H1 (cell line): ENCODE measurements around the gene SEPTIN5. TPM values are rescaled to one million over a fixed set of nuclear protein-coding genes. Genes with fewer than 3 reads are reported as not detected.

Experiments
- CTCF ChIA-PET: fragments of 300-600 bp; sonication (Branson Sonifier 250); formaldehyde crosslinking; loops from one replicate; lab custom pipeline; 2021; ENCODE audit not compliant: partially characterized antibody; lab: Charles Lee
- POLR2A ChIA-PET: fragments of 300-600 bp; sonication (Branson Sonifier 250); formaldehyde crosslinking; loops from one replicate; lab custom pipeline; 2021; ENCODE audit warnings: inconsistent platforms; ENCODE audit not compliant: partially characterized antibody; lab: Charles Lee
- DNase-seq, 2 experiments: peaks; one replicate each; pipeline versions ENCODE4 v3.0.0 to v3.0.0-alpha.2; 2010 to 2022; ENCODE audit warnings: low spot score in 2 of 2, low read depth in 1 of 2, mixed read lengths in 1 of 2
- FAIRE-seq: peaks from 2 replicates; lab custom pipeline; 2011; peaks lifted over from hg19 to GRCh38; lab: Jason Lieb, UNC
- H2AFZ ChIP-seq: 2 replicates; pipeline ENCODE4 v1.8.1; 2012; ENCODE audit warnings: low read length, inconsistent platforms
- H2AK5ac ChIP-seq: 2 replicates; pipeline ENCODE4 v1.6.1; 2013; ENCODE audit warnings: low read depth, low read length
- H2BK120ac ChIP-seq: replicated peaks from 2 replicates; pipeline ENCODE3; 2013; ENCODE audit warnings: low read depth, low read length, inconsistent platforms
- H2BK12ac ChIP-seq: 2 replicates; pipeline ENCODE4 v1.6.1; 2013; ENCODE audit warnings: low read depth, low read length
- H2BK15ac ChIP-seq: 2 replicates; pipeline ENCODE4 v1.6.1; 2013; ENCODE audit warnings: low read length
- H2BK20ac ChIP-seq: 2 replicates; pipeline ENCODE4 v1.6.1; 2013; ENCODE audit warnings: low read length
- H2BK5ac ChIP-seq: 2 replicates; pipeline ENCODE4 v1.6.1; 2013; ENCODE audit warnings: low read depth, low read length
- H3K14ac ChIP-seq: 2 replicates; pipeline ENCODE4 v1.6.1; 2013; ENCODE audit warnings: inconsistent platforms; ENCODE audit not compliant: insufficient read length
- H3K18ac ChIP-seq: 2 replicates; pipeline ENCODE4 v1.6.1; 2013; ENCODE audit warnings: low read length; ENCODE audit errors: extremely low read depth
- H3K23ac ChIP-seq: 2 replicates; pipeline ENCODE4 v1.6.1; 2013; ENCODE audit warnings: inconsistent platforms; ENCODE audit not compliant: insufficient read length
- H3K23me2 ChIP-seq: 2 replicates; pipeline ENCODE4 v1.6.1; 2013; ENCODE audit warnings: low read depth, low read length
- H3K27ac ChIP-seq: 2 replicates; pipeline ENCODE4 v1.6.1; 2011; ENCODE audit warnings: low read depth, low read length, inconsistent platforms
- H3K27me3 ChIP-seq, 4 experiments: replicated peaks in 1 of 4; 1 replicate in 1 of 4; 2 replicates in 3 of 4; pipeline versions ENCODE4 v1.6.1 to v1.8.1; 2011 to 2013; ENCODE audit warnings: low read length in 3 of 4, mild to moderate bottlenecking in 3 of 4, inconsistent platforms in 2 of 4, mixed read lengths in 2 of 4, moderate library complexity in 1 of 4; ENCODE audit not compliant: control insufficient read depth in 3 of 4, insufficient read depth in 3 of 4; ENCODE audit errors: extremely low read depth in 1 of 4
- H3K36me3 ChIP-seq, 4 experiments: 2 replicates each; pipeline versions ENCODE4 v1.6.1 to v1.8.1; 2011 to 2013; ENCODE audit warnings: mild to moderate bottlenecking in 4 of 4, low read length in 3 of 4, moderate library complexity in 2 of 4, control low read depth in 1 of 4, inconsistent platforms in 1 of 4; ENCODE audit not compliant: insufficient read depth in 4 of 4, control insufficient read depth in 2 of 4
- H3K4ac ChIP-seq: replicated peaks from 2 replicates; pipeline ENCODE3; 2013; ENCODE audit warnings: low read length, low read depth, mixed read lengths, inconsistent platforms; ENCODE audit not compliant: insufficient read length
- H3K4me1 ChIP-seq, 4 experiments: replicated peaks in 1 of 4; 1 replicate in 1 of 4; 2 replicates in 3 of 4; pipeline versions ENCODE4 v1.6.1 to v1.8.1; 2011 to 2013; ENCODE audit warnings: low read length in 3 of 4, inconsistent platforms in 2 of 4, mixed read lengths in 1 of 4; ENCODE audit not compliant: insufficient read depth in 4 of 4, control insufficient read depth in 3 of 4
- H3K4me2 ChIP-seq, 2 experiments: 2 replicates each; pipeline versions ENCODE4 v1.6.1 to v1.8.1; 2011 to 2013; ENCODE audit warnings: low read depth in 2 of 2, low read length in 2 of 2, control low read depth in 1 of 2, inconsistent platforms in 1 of 2, mild to moderate bottlenecking in 1 of 2; ENCODE audit not compliant: insufficient read depth in 1 of 2
- H3K4me3 ChIP-seq, 4 experiments: fragments of 200-600, 300-600 bp in 1 of 4; sonication (generic), shearing (Covaris generic), sonication (Bioruptor Twin) in 1 of 4; 2 replicates each; pipeline versions ENCODE4 v1.5.1 to v1.8.1; 2011 to 2016; ENCODE audit warnings: low read length in 4 of 4, low read depth in 3 of 4, control low read depth in 2 of 4, inconsistent platforms in 2 of 4, mild to moderate bottlenecking in 2 of 4, mixed read lengths in 1 of 4, moderate library complexity in 1 of 4; ENCODE audit not compliant: insufficient read depth in 2 of 4; ENCODE audit errors: extremely low read depth in 1 of 4
- H3K56ac ChIP-seq: replicated peaks from 2 replicates; pipeline ENCODE3; 2013; ENCODE audit warnings: low read depth, mild to moderate bottlenecking, mixed read lengths, low read length, inconsistent platforms; ENCODE audit not compliant: insufficient read length
- H3K79me1 ChIP-seq: 2 replicates; pipeline ENCODE4 v1.6.1; 2013; ENCODE audit warnings: low read depth, low read length, control low read depth
- H3K79me2 ChIP-seq, 2 experiments: 2 replicates each; pipeline versions ENCODE4 v1.6.1 to v1.8.1; 2012 to 2013; ENCODE audit warnings: low read length in 2 of 2, mild to moderate bottlenecking in 2 of 2, inconsistent platforms in 1 of 2; ENCODE audit not compliant: insufficient read depth in 2 of 2, control insufficient read depth in 1 of 2
- H3K9ac ChIP-seq, 4 experiments: replicated peaks in 1 of 4; 1 replicate in 1 of 4; 2 replicates in 3 of 4; pipeline versions ENCODE4 v1.6.1 to v1.8.1; 2011 to 2013; ENCODE audit warnings: low read depth in 3 of 4, low read length in 3 of 4, control low read depth in 2 of 4, mild to moderate bottlenecking in 2 of 4, moderate library complexity in 2 of 4, inconsistent platforms in 1 of 4; ENCODE audit errors: extremely low read depth in 1 of 4
- H3K9me3 ChIP-seq, 2 experiments: 2 replicates each; pipeline versions ENCODE4 v1.6.1 to v1.8.1; 2012 to 2013; ENCODE audit warnings: mild to moderate bottlenecking in 2 of 2, moderate library complexity in 2 of 2, control low read depth in 1 of 2, inconsistent platforms in 1 of 2, low read depth in 1 of 2, low read length in 1 of 2, mixed read lengths in 1 of 2; ENCODE audit not compliant: insufficient read depth in 2 of 2
- H4K20me1 ChIP-seq, 2 experiments: replicated peaks in 1 of 2; 2 replicates each; pipeline versions ENCODE3 to v1.8.1; 2011 to 2013; ENCODE audit warnings: inconsistent platforms in 2 of 2, low read length in 2 of 2, mild to moderate bottlenecking in 1 of 2; ENCODE audit not compliant: insufficient read depth in 2 of 2, control insufficient read depth in 1 of 2
- H4K5ac ChIP-seq: 2 replicates; pipeline ENCODE4 v1.6.1; 2013; ENCODE audit warnings: low read length, low read depth, mixed read lengths, inconsistent platforms; ENCODE audit not compliant: insufficient read length
- H4K8ac ChIP-seq: 2 replicates; pipeline ENCODE4 v1.8.0; 2013; ENCODE audit warnings: mild to moderate bottlenecking, moderate library complexity, low read length, inconsistent platforms; ENCODE audit not compliant: insufficient read depth; ENCODE audit errors: extremely low read depth
- H4K91ac ChIP-seq: replicated peaks from 2 replicates; pipeline ENCODE3; 2013; ENCODE audit warnings: low read length, mixed read lengths, inconsistent platforms; ENCODE audit not compliant: insufficient read length
- CBX8 ChIP-seq: fragments of 300-800, 300-1000 bp; sonication (generic); IDR thresholded peaks from 2 replicates; pipeline ENCODE4 v1.7.1; 2016; ENCODE audit warnings: low read depth, low read length, borderline replicate concordance
- EZH2 ChIP-seq: fragments of 200-600 bp; sonication (generic); IDR thresholded peaks from 2 replicates; pipeline ENCODE4 v1.7.1; 2012; ENCODE audit warnings: low read depth, mild to moderate bottlenecking, moderate library complexity, low read length, inconsistent platforms; ENCODE audit not compliant: severe bottlenecking
- HDAC2 ChIP-seq, 2 experiments: fragments of 300-600 bp in 1 of 2; sonication (generic) in 1 of 2; IDR thresholded peaks; 2 replicates each; pipeline ENCODE4 v1.6.1; 2011 to 2012; ENCODE audit warnings: low read depth in 2 of 2, low read length in 2 of 2, mild to moderate bottlenecking in 2 of 2, moderate library complexity in 2 of 2, borderline replicate concordance in 1 of 2, inconsistent platforms in 1 of 2
- KDM1A ChIP-seq: fragments of 200-600, 300-600 bp; sonication (generic); IDR thresholded peaks from 2 replicates; pipeline ENCODE4 v1.7.1; 2016; ENCODE audit warnings: mild to moderate bottlenecking, low read length, borderline replicate concordance
- PHF8 ChIP-seq: fragments of 200-600 bp; sonication (generic); conservative IDR thresholded peaks from 2 replicates; pipeline ENCODE4 v1.7.1; 2012; ENCODE audit warnings: low read depth, mild to moderate bottlenecking, inconsistent platforms, low read length, moderate library complexity
- RNF2 ChIP-seq: fragments of 200-900, 300-1000 bp; sonication (generic); IDR thresholded peaks from 2 replicates; pipeline ENCODE4 v1.7.1; 2016; ENCODE audit warnings: borderline replicate concordance, low read depth, mild to moderate bottlenecking, antibody characterized with exemption, low read length; ENCODE audit not compliant: poor library complexity, severe bottlenecking; ENCODE audit errors: missing control alignments
- SUZ12 ChIP-seq: fragments of 200-600 bp; sonication (generic); IDR thresholded peaks from 2 replicates; pipeline ENCODE4 v1.6.1; 2012; ENCODE audit warnings: mild to moderate bottlenecking, inconsistent platforms, low read length, moderate library complexity, mixed read lengths
- TBP ChIP-seq: IDR thresholded peaks from 2 replicates; pipeline ENCODE4 v1.6.1; 2011; ENCODE audit warnings: low read depth, low read length, improper control_type of control experiment
- WGBS, 2 experiments: shearing (Covaris generic) in 1 of 2; methylation state at CpG; one replicate each; pipeline versions ENCODE4 v1.1.6 to v1.1.7; 2013 to 2015; ENCODE audit warnings: low lambda C conversion rate in 2 of 2, mixed read lengths in 2 of 2, inconsistent platforms in 1 of 2, low coverage in 1 of 2, missing lambda C conversion rate in 1 of 2; ENCODE audit not compliant: insufficient replicate concordance in 2 of 2, insufficient coverage in 1 of 2, insufficient read length in 1 of 2; ENCODE audit errors: extremely low coverage in 1 of 2, missing lambda C conversion rate in 1 of 2; 5-methylcytosine and 5-hydroxymethylcytosine counted together
- polyA plus RNA-seq, 7 experiments: library from polyadenylated mRNA; depleted of rRNA in 3 of 7; stranded (reverse) in 5 of 7; unstranded in 2 of 7; fragments of >200 nt in 5 of 7; fragments of 200-250 nt in 2 of 7; gene quantifications; 1 replicate in 5 of 7; 2 replicates in 1 of 7; 4 replicates in 1 of 7; pipeline versions ENCODE4 v1.2.1 to v1.2.3, GENCODE V29; 2011 to 2013; ENCODE audit warnings: missing spikeins in 2 of 7, mixed read lengths in 2 of 7
- total RNA-seq: library from RNA; stranded (reverse); fragmentation: NEBNext Ultra II Directional; extraction: Animal tissue kit (Norgen Biotek cat#: 25700); gene quantifications from 2 replicates; pipeline ENCODE4 v1.2.1, GENCODE V29; 2021

SEPTIN5 gene
- total and polyA plus RNA-seq, 2 of the 8 experiments (the other 6 are each of a cell fraction or from before 2014, with no cell fraction given) = 6.0 to 8.6 TPM

DNA sequence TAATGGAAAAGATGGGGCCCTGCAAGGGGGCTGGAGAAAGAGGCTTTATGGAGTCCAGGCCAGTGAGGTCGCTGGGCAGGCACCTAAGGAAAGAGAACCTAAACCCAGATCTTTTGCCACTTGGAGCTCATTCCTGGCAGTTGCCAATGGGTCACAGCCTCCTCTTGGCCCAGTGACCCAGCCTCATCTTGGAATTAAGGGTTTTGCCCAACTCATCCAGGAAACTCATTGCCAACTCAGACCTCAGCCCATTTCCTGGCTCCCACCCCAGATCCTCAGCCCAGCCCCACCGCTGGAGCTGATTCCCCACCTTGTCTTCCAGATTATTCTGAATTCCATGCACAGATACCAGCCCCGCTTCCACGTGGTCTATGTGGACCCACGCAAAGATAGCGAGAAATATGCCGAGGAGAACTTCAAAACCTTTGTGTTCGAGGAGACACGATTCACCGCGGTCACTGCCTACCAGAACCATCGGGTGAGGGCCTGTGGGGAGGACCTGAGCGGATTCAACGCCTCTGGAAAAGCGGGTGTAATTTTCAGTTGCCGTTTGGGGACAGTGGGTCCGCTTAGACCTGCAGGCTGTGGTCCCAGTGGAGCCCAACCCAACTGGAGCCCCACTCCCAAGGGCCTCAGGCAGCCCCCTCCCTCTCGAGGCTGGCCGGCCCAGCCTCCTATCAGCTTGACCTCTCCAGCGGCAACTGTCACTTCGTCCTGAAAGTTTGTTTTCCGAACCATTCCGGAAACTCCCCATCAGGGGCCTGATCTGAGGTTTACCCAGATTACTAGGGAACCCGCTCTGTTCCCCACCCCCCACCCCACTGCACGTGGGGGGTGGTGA lies 50.6 kb downstream of the SEPTIN5 start:
- Histone ChIP-seq H4K91ac (no peak overlapping the region), H2BK12ac (peak overlapping the region; percentile 62; the same call in 1 of the 2 replicates), H2BK5ac (peak overlapping the region; percentile 44; the same call in 1 of the 2 replicates), H4K8ac (peak overlapping the region; percentile 23; the same call in 1 of the 2 replicates), H3K79me2 (no peaks in the 10 kb centered on the region), H3K79me1 (no peaks in the 10 kb centered on the region), H4K5ac (no peak overlapping the region), H3K4ac (no peak overlapping the region), H3K14ac (no peak overlapping the region), H3K23me2 (peaks cover 4% of the 10 kb centered on the region; the same call in 1 of the 2 replicates), H3K27ac (no peak overlapping the region), H3K18ac (no peak overlapping the region; the same call in 1 of the 2 replicates), H3K23ac (no peak overlapping the region), H3K27me3 (peaks cover 91 to 97% (median 94%) of the 10 kb centered on the region in 4 experiments), H3K4me2 (peak overlapping the region; percentile 62 to 66), H3K56ac (peak overlapping the region; percentile 23), H2BK120ac (no peak overlapping the region), H3K9ac (no peak overlapping the region), H2BK20ac (peak overlapping the region; percentile 87; the same call in 1 of the 2 replicates), H4K20me1 (peaks cover 14 to 32% of the 10 kb centered on the region in 2 experiments), H2BK15ac (peak overlapping the region; percentile 83; the same call in 1 of the 2 replicates), H3K36me3 (peaks cover 0 to 8% (median 0%) of the 10 kb centered on the region in 4 experiments; a peak in 1 of 8 replicates), H3K4me1 (peaks cover 0 to 47% (median 33%) of the 10 kb centered on the region in 4 experiments; a peak in 6 of 7 replicates), H3K4me3 (peak overlapping the region in 1 of 4 experiments; percentile 48; a peak in 2 of 8 replicates), H3K9me3 (no peaks in the 10 kb centered on the region), H2AK5ac (0 out of 2 replicates have a peak overlapping the region, but pooled peaks have one; percentile 16), H2AFZ (no peak overlapping the region)
- ChIA-PET POLR2A (interaction anchor here (0.7 to 3.1 kb wide), 4 partner anchors 8 to 147 kb away, joined by 3 to 21 read pairs (median 4); partner anchors contain the start of gene GP1BB), CTCF (interaction anchor here (0.7 to 5.6 kb wide), 7 partner anchors 11 to 158 kb away, joined by 3 to 48 read pairs (median 4); no protein-coding TSS in a partner anchor)
- no peak for TF ChIP-seq TBP
- TF ChIP-seq CBX8 = peak; percentile 1; the same call in 1 of the 2 replicates
- peak; percentile 62 for TF ChIP-seq EZH2
- no peak for TF ChIP-seq PHF8
- TF ChIP-seq SUZ12 = peak; percentile 72; the same call in 1 of the 2 replicates
- TF ChIP-seq HDAC2 (IDR thresholded peaks at IDR 0.05; ENCODE audit: borderline replicate concordance in 1 of 2, low read depth in 2 of 2, low read length in 2 of 2) = no peak; a peak in 1 of 4 replicates
- no peak for TF ChIP-seq KDM1A
- peak; percentile 8 for TF ChIP-seq RNF2
- no peak for FAIRE-seq
- no peak for DNase-seq
- 4% methylated on average over 23 of the region's 25 CpGs; no CpG with 5 or more reads in 1 of the 2 experiments for WGBS, 2 experiments
